Endothelial cell of umbilical vein (primary cell): ENCODE data around the gene NAALADL1. TPM values are rescaled to one million over a fixed set of nuclear protein-coding genes. Genes with fewer than 3 reads are reported as not detected.

Experiments
- BruUV-seq: library from RNA; stranded (reverse); fragments of 400-500 nt; replicated peaks from 2 replicates; lab custom pipeline; 2021; lab: Mats Ljungman, UMichigan
- CTCF ChIA-PET: fragments of 300-600, 350-600 bp; sonication (Branson Sonifier 250); formaldehyde crosslinking; loops from one replicate; lab custom pipeline; 2021; ENCODE audit warnings: antibody characterized with exemption, inconsistent platforms; lab: Charles Lee
- POLR2A ChIA-PET: fragments of 300-600, 350-600 bp; sonication (Branson Sonifier 250); formaldehyde crosslinking; loops from one replicate; lab custom pipeline; 2021; ENCODE audit warnings: antibody characterized with exemption, inconsistent platforms; lab: Charles Lee
- DNase-seq: peaks from one replicate; pipeline ENCODE4 v3.0.0-alpha.2; 2011; ENCODE audit warnings: low read depth, low spot score
- FAIRE-seq: peaks from 2 replicates; lab custom pipeline; 2011; peaks lifted over from hg19 to GRCh38; lab: Jason Lieb, UNC
- H2AFZ ChIP-seq: 2 replicates; pipeline ENCODE4 v1.6.0; 2012; ENCODE audit warnings: low read depth, low read length, control low read depth, inconsistent platforms
- H3K27ac ChIP-seq: 2 replicates; pipeline ENCODE4 v1.5.1; 2011; ENCODE audit warnings: low read depth, mild to moderate bottlenecking, control low read depth, low read length, moderate library complexity; ENCODE audit not compliant: insufficient read depth
- H3K27me3 ChIP-seq, 2 experiments: 2 replicates each; pipeline versions ENCODE4 v1.6.0 to v1.6.1; 2011; ENCODE audit warnings: low read length in 2 of 2, mixed read lengths in 1 of 2; ENCODE audit not compliant: control insufficient read depth in 2 of 2, insufficient read depth in 2 of 2
- H3K36me3 ChIP-seq, 2 experiments: 2 replicates in 1 of 2; 3 replicates in 1 of 2; pipeline ENCODE4 v1.5.1; 2011; ENCODE audit warnings: low read length in 2 of 2, mild to moderate bottlenecking in 1 of 2, moderate library complexity in 1 of 2; ENCODE audit not compliant: control insufficient read depth in 2 of 2, insufficient read depth in 2 of 2; ENCODE audit errors: extremely low read depth in 1 of 2
- H3K4me1 ChIP-seq: 3 replicates; pipeline ENCODE4 v1.5.1; 2011; ENCODE audit warnings: mild to moderate bottlenecking, low read length; ENCODE audit not compliant: control insufficient read depth, insufficient read depth; ENCODE audit errors: extremely low read depth
- H3K4me2 ChIP-seq: 2 replicates; pipeline ENCODE4 v1.6.1; 2011; ENCODE audit warnings: low read length, control low read depth, mixed read lengths; ENCODE audit not compliant: insufficient read depth
- H3K4me3 ChIP-seq, 3 experiments: fragments of 200-600 bp in 1 of 3; sonication (generic), shearing (Covaris generic) in 1 of 3; replicated peaks in 1 of 3; 2 replicates each; pipeline ENCODE4 v1.5.1; 2011 to 2016; ENCODE audit warnings: control low read depth in 3 of 3, low read length in 3 of 3, mild to moderate bottlenecking in 2 of 3, inconsistent platforms in 1 of 3, low read depth in 1 of 3, moderate library complexity in 1 of 3; ENCODE audit not compliant: insufficient read depth in 1 of 3
- H3K79me2 ChIP-seq: 2 replicates; pipeline ENCODE4 v1.6.0; 2012; ENCODE audit warnings: low read length, inconsistent platforms; ENCODE audit not compliant: control insufficient read depth, insufficient read depth
- H3K9ac ChIP-seq: replicated peaks from 2 replicates; pipeline ENCODE3; 2011; ENCODE audit warnings: low read length, control low read depth; ENCODE audit not compliant: insufficient read depth; ENCODE audit errors: extremely low read depth
- H3K9me1 ChIP-seq: replicated peaks from 3 replicates; pipeline ENCODE4 v1.6.0; 2011; ENCODE audit warnings: mild to moderate bottlenecking, low read length; ENCODE audit not compliant: control insufficient read depth, insufficient read depth; ENCODE audit errors: extremely low read depth
- H3K9me3 ChIP-seq: replicated peaks from 2 replicates; pipeline ENCODE4 v1.5.1; 2012; ENCODE audit warnings: low read length, inconsistent platforms; ENCODE audit not compliant: control insufficient read depth, insufficient read depth
- H4K20me1 ChIP-seq: replicated peaks from 2 replicates; pipeline ENCODE3; 2011; ENCODE audit warnings: mild to moderate bottlenecking, low read length; ENCODE audit not compliant: control insufficient read depth, insufficient read depth; ENCODE audit errors: extremely low read depth
- CTCF ChIP-seq, 2 donors: IDR thresholded peaks; 1 replicate in 1 of 2; 2 replicates in 1 of 2; pipeline ENCODE4 v1.5.1; 2011; ENCODE audit warnings: low read length in 2 of 2, mild to moderate bottlenecking in 2 of 2, moderate library complexity in 2 of 2, control low read depth in 1 of 2, inconsistent platforms in 1 of 2, low read depth in 1 of 2; ENCODE audit not compliant: insufficient read depth in 1 of 2; ENCODE audit errors: extremely low read depth in 1 of 2
- EZH2 ChIP-seq: IDR thresholded peaks from 2 replicates; pipeline ENCODE4 v1.6.1; 2012; ENCODE audit warnings: borderline replicate concordance, low read depth, mild to moderate bottlenecking, moderate library complexity, low read length, inconsistent platforms; ENCODE audit not compliant: severe bottlenecking
- FOS ChIP-seq: IDR thresholded peaks from 2 replicates; pipeline ENCODE4 v1.6.1; 2011; ENCODE audit warnings: mild to moderate bottlenecking, low read length, moderate library complexity, borderline replicate concordance; ENCODE audit not compliant: insufficient read depth
- GATA2 ChIP-seq: IDR thresholded peaks from 2 replicates; pipeline ENCODE4 v1.7.0; 2011; ENCODE audit warnings: low read depth, mild to moderate bottlenecking, moderate library complexity, mixed read lengths, low read length; ENCODE audit not compliant: insufficient read length, insufficient read depth
- JUN ChIP-seq: IDR thresholded peaks from 2 replicates; pipeline ENCODE4 v1.6.1; 2011; ENCODE audit warnings: borderline replicate concordance, low read depth; ENCODE audit not compliant: insufficient read length, insufficient read depth
- MAX ChIP-seq: IDR thresholded peaks from 2 replicates; pipeline ENCODE4 v1.6.1; 2011; ENCODE audit not compliant: insufficient read depth, insufficient read length
- MYC ChIP-seq: IDR thresholded peaks from one replicate; pipeline ENCODE4 v1.6.1; 2011; ENCODE audit warnings: mild to moderate bottlenecking, low read depth, low read length
- POLR2A ChIP-seq: IDR thresholded peaks from 2 replicates; pipeline ENCODE4 v1.6.1; 2012; ENCODE audit warnings: low read depth, mild to moderate bottlenecking, control low read depth, low read length
- POLR2AphosphoS5 ChIP-seq: IDR thresholded peaks from 2 replicates; pipeline ENCODE4 v1.6.1; 2012; ENCODE audit warnings: low read depth, mild to moderate bottlenecking, control low read depth, low read length, moderate library complexity; ENCODE audit not compliant: insufficient read depth
- dilution Hi-C: fragments of 300-500 bp; cut with MboI; formaldehyde crosslinking; loops from one replicate; pipeline ENCODE4 v1.15.0; 2019; ENCODE audit warnings: low sequenced_read_pairs; ENCODE audit not compliant: extremely low pct_ligation_motif_present
- intact Hi-C: fragments of 100-400 bp; cut with micrococcal nuclease; formaldehyde crosslinking; loops from one replicate; pipeline ENCODE4 v1.10.0; 2022
- polyA plus RNA-seq, 4 experiments: library from polyadenylated mRNA; depleted of rRNA in 3 of 4; stranded (reverse) in 3 of 4; unstranded in 1 of 4; fragments of >200 nt; gene quantifications; 2 replicates each; pipeline versions ENCODE4 v1.2.1 to v1.2.3, GENCODE V29; 2011 to 2012; ENCODE audit warnings: missing spikeins in 1 of 4
- total RNA-seq: library from RNA; stranded (reverse); gene quantifications from 2 replicates; pipeline ENCODE4 v1.2.3, GENCODE V29; 2021

The NAALADL1 gene
- total and polyA plus RNA-seq, 2 donors (not counting 3 experiments of a cell fraction or from before 2014, with no cell fraction given) = 6.8 to 13.9 TPM

- peak within 1 kb of the TSS; percentile 99 for H2AFZ ChIP-seq
- dilution Hi-C loops = no loop called here
- TSS peak; percentile 95 for BruUV-seq
- peak within 1 kb of the TSS; percentile 43 for H3K9ac ChIP-seq
- H3K4me1 ChIP-seq = peaks cover 6% of the 10 kb centered on the region
- no peaks in the 10 kb centered on the region for H3K36me3 ChIP-seq
- FAIRE-seq (peak; percentile 86), DNase-seq (peak; percentile 76)
- no peaks in the 10 kb centered on the region for H3K9me3 ChIP-seq
- H3K4me3 ChIP-seq = peak within 1 kb of the TSS; percentile 55 to 62 (median 56)
- peaks cover 8% of the 10 kb centered on the region for H3K79me2 ChIP-seq
- no peaks in the 10 kb centered on the region for H3K9me1 ChIP-seq
- peak within 1 kb of the TSS; percentile 46 for H3K27ac ChIP-seq
- intact Hi-C loops = loop anchor here (1.0 to 5.0 kb wide), 4 partner anchors 12 to 84 kb away; partner anchors contain the start of genes ARL2, CDCA5, SNX15 and TM7SF2
- H3K4me2 ChIP-seq = peak within 1 kb of the TSS; percentile 67
- ChIA-PET POLR2A (interaction anchor here (2.0 to 2.4 kb wide), 2 partner anchors 14 to 20 kb away, joined by 5 to 6 read pairs; no protein-coding TSS in a partner anchor), CTCF (interaction anchor here (1.2 to 5.3 kb wide), 2 partner anchors 12 to 15 kb away, joined by 3 to 56 read pairs; partner anchors contain the start of gene TM7SF2)
- H3K27me3 ChIP-seq = no peaks in the 10 kb centered on the region
- no peak for TF ChIP-seq FOS
- no peak for TF ChIP-seq JUN
- no peak for TF ChIP-seq GATA2
- TF ChIP-seq CTCF (IDR thresholded peaks at IDR 0.05; ENCODE audit: extremely low read depth in 1 of 2, insufficient read depth in 1 of 2, low read depth in 1 of 2, low read length in 2 of 2) = no peak
- TF ChIP-seq POLR2A = peak; percentile 94
- TF ChIP-seq MYC = peak; percentile 80
- TF ChIP-seq EZH2 = no peak
- peak; percentile 44 for TF ChIP-seq MAX
- TF ChIP-seq POLR2AphosphoS5 = peak; percentile 67
- H4K20me1 ChIP-seq = no peaks in the 10 kb centered on the region
Observed at GRCh38 chr11:65095974-65096806, 37.8 kb upstream of the NAALADL1 start, which contains the start of gene VPS51. VPS51 (plus strand) TSS chr11:65096214; CDS start chr11:65096251, 37 bp downstream.
